T-helper 2 cell treated with Interferon-gamma antibody and Interleukin-4, amounts not matched to agents 5 μg/mL and 100 μg/mL, for 36 hours (primary cell): Measurements from ENCODE around the gene PSMD2.

Experiments
- DNase-seq: peaks from one replicate; pipeline ENCODE4 v3.0.0; 2021; ENCODE audit warnings: low spot score
- H3K27ac Mint-ChIP-seq: one replicate; pipeline ENCODE4 v1.8.0; 2021; ENCODE audit warnings: mild to moderate bottlenecking, mixed read lengths
- H3K27me3 Mint-ChIP-seq: one replicate; pipeline ENCODE4 v1.8.0; 2021; ENCODE audit warnings: low read depth, mixed read lengths
- H3K36me3 Mint-ChIP-seq: one replicate; pipeline ENCODE4 v1.8.0; 2021; ENCODE audit warnings: low read depth, mixed read lengths
- H3K4me1 Mint-ChIP-seq: one replicate; pipeline ENCODE4 v1.8.0; 2021; ENCODE audit warnings: low read depth, mixed read lengths
- H3K4me3 Mint-ChIP-seq: one replicate; pipeline ENCODE4 v1.8.0; 2022; ENCODE audit warnings: mild to moderate bottlenecking, moderate library complexity, mixed read lengths
- H3K9me3 Mint-ChIP-seq: one replicate; pipeline ENCODE4 v1.8.0; 2021; ENCODE audit warnings: mixed read lengths

Gene PSMD2

GRCh38 chr3:184344579-184345316 lies 45.7 kb downstream of the PSMD2 start:
- H3K4me3 Mint-ChIP-seq, result no peak overlapping the region
- H3K36me3 Mint-ChIP-seq, result no peaks in the 10 kb centered on the region
- peaks cover 4% of the 10 kb centered on the region for H3K4me1 Mint-ChIP-seq
- H3K27ac Mint-ChIP-seq, result no peak overlapping the region
- H3K27me3 Mint-ChIP-seq, result no peaks in the 10 kb centered on the region
- H3K9me3 Mint-ChIP-seq, result no peaks in the 10 kb centered on the region
- no peak for DNase-seq

- H3K4me3 Mint-ChIP-seq, result no peak overlapping the region
- no peaks in the 10 kb centered on the region for H3K36me3 Mint-ChIP-seq
- no peaks in the 10 kb centered on the region for H3K27me3 Mint-ChIP-seq
- H3K27ac Mint-ChIP-seq, result no peak overlapping the region
- H3K9me3 Mint-ChIP-seq, result no peaks in the 10 kb centered on the region
- DNase-seq, result no peak
- H3K4me1 Mint-ChIP-seq, result peaks cover 4% of the 10 kb centered on the region
These were observed 46.5 kb downstream of the PSMD2 start for GRCh38 chr3:184345317-184346144.

GRCh38 chr3:184346480-184347190 lies 47.6 kb downstream of the PSMD2 start:
- no peak for DNase-seq
- Mint-ChIP-seq H3K4me3 (no peak overlapping the region), H3K9me3 (no peaks in the 10 kb centered on the region), H3K4me1 (peaks cover 4% of the 10 kb centered on the region), H3K27me3 (no peaks in the 10 kb centered on the region), H3K36me3 (no peaks in the 10 kb centered on the region), H3K27ac (no peak overlapping the region)

DNA sequence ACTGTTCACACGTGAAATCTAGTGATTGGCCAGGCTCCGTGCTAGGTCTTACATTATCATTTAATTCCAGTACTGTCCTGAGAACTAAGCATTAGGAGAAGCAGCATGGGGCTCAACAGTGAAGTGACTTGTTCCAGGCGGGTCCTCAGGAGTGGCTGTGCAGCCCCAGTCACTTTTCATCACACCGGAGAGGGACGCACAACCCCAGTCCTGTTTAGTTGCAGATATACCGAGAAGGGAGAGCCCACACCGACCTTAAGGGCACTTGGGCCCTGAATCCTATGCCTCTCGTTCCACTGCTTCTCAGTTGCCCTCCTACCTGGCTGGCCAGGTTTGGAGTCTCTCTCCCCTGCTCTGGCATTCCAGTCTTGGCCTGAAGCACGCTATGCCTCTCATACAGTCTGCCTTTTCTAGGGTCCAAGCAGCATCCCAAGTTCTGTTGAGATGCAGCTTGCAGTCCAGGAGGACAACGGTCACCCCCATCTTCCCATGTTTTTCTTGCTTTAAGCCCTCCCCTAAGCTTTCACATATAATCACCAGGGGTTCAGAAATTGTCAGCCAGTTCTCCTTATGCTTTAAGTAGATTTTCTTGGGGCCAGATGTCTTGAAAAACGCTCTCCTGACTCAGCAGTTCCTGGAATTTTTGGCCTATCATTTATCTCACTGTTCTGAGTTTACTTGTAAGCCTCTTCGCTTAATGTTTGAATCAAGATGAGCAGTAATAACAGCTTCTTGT lies 48.4 kb downstream of the PSMD2 start:
- H3K9me3 Mint-ChIP-seq, result no peaks in the 10 kb centered on the region
- no peak overlapping the region for H3K27ac Mint-ChIP-seq
- peaks cover 4% of the 10 kb centered on the region for H3K4me1 Mint-ChIP-seq
- H3K36me3 Mint-ChIP-seq, result no peaks in the 10 kb centered on the region
- no peak for DNase-seq
- no peaks in the 10 kb centered on the region for H3K27me3 Mint-ChIP-seq
- H3K4me3 Mint-ChIP-seq, result no peak overlapping the region

DNA sequence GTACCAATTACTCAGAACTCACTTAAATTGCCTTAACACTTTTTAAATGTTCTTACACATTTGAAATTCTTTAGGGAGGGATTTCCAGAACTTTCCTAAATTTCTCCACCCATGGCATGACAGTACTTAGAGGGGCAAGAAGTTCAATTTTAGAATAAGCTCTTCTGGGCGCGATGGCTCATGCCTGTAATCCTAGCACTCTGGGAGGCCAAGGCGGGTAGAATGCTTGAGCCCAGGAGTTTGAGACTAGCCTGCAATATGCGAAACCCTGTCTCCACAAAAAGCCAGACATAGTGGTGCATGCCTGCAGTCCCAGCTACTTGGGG lies 49.0 kb downstream of the PSMD2 start:
- Mint-ChIP-seq H3K4me3 (no peak overlapping the region), H3K36me3 (no peaks in the 10 kb centered on the region), H3K27ac (no peak overlapping the region), H3K4me1 (peaks cover 4% of the 10 kb centered on the region), H3K27me3 (no peaks in the 10 kb centered on the region), H3K9me3 (no peaks in the 10 kb centered on the region)
- no peak for DNase-seq

- H3K27ac Mint-ChIP-seq, result no peak overlapping the region
- no peak for DNase-seq
- H3K27me3 Mint-ChIP-seq, result no peaks in the 10 kb centered on the region
- H3K4me3 Mint-ChIP-seq, result no peak overlapping the region
- no peaks in the 10 kb centered on the region for H3K36me3 Mint-ChIP-seq
- peaks cover 5% of the 10 kb centered on the region for H3K4me1 Mint-ChIP-seq
- H3K9me3 Mint-ChIP-seq, result no peaks in the 10 kb centered on the region
These were observed 50.8 kb downstream of the PSMD2 start for GRCh38 chr3:184349563-184350470.

DNA sequence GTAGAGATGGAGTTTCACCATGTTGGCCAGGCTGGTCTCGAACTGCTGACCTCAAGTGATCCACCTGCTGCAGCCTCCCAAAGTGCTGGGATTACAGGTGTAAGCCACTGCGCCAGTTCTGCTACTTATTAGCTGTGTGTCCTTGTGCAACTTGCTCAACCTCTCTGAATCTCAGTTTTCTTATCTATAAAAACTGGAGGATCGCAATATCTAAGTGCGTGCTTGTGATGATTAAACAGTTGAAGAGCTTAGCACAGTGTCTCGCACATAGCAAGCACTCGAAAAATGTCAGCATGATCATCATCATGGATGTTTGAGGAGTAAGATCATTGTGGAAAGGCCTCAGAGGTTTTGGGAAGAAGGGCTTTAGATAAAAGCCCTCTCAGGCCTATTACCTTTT lies 51.6 kb downstream of the PSMD2 start:
- H3K9me3 Mint-ChIP-seq, result no peaks in the 10 kb centered on the region
- DNase-seq, result no peak
- H3K27ac Mint-ChIP-seq, result no peak overlapping the region
- no peaks in the 10 kb centered on the region for H3K36me3 Mint-ChIP-seq
- no peak overlapping the region for H3K4me3 Mint-ChIP-seq
- no peaks in the 10 kb centered on the region for H3K27me3 Mint-ChIP-seq
- H3K4me1 Mint-ChIP-seq, result peaks cover 5% of the 10 kb centered on the region

- H3K27ac Mint-ChIP-seq, result no peak overlapping the region
These were observed 52.6 kb downstream of the PSMD2 start for GRCh38 chr3:184351511-184352148.

GRCh38 chr3:184352149-184352785 lies 53.2 kb downstream of the PSMD2 start:
- no peak overlapping the region for H3K4me3 Mint-ChIP-seq
- H3K9me3 Mint-ChIP-seq, result no peaks in the 10 kb centered on the region
- H3K27me3 Mint-ChIP-seq, result no peaks in the 10 kb centered on the region
- peaks cover 5% of the 10 kb centered on the region for H3K4me1 Mint-ChIP-seq
- no peak overlapping the region for H3K27ac Mint-ChIP-seq
- H3K36me3 Mint-ChIP-seq, result no peaks in the 10 kb centered on the region
- no peak for DNase-seq

More at GRCh38 chr3:184351511-184352148, 52.6 kb downstream of the PSMD2 start:
- no peak overlapping the region for H3K4me3 Mint-ChIP-seq
- no peaks in the 10 kb centered on the region for H3K9me3 Mint-ChIP-seq
- no peak for DNase-seq
- H3K27me3 Mint-ChIP-seq, result no peaks in the 10 kb centered on the region
- H3K4me1 Mint-ChIP-seq, result peaks cover 5% of the 10 kb centered on the region
- H3K36me3 Mint-ChIP-seq, result no peaks in the 10 kb centered on the region

- H3K27me3 Mint-ChIP-seq, result no peaks in the 10 kb centered on the region
- H3K27ac Mint-ChIP-seq, result no peak overlapping the region
- H3K4me1 Mint-ChIP-seq, result peaks cover 1% of the 10 kb centered on the region
- no peaks in the 10 kb centered on the region for H3K36me3 Mint-ChIP-seq
- no peak for DNase-seq
- no peak overlapping the region for H3K4me3 Mint-ChIP-seq
- no peaks in the 10 kb centered on the region for H3K9me3 Mint-ChIP-seq
These were observed 54.0 kb downstream of the PSMD2 start for GRCh38 chr3:184352897-184353545.

GRCh38 chr3:184353546-184353941 lies 54.5 kb downstream of the PSMD2 start:
- no peak overlapping the region for H3K4me3 Mint-ChIP-seq
- no peaks in the 10 kb centered on the region for H3K27me3 Mint-ChIP-seq
- no peaks in the 10 kb centered on the region for H3K36me3 Mint-ChIP-seq
- H3K27ac Mint-ChIP-seq, result no peak overlapping the region
- DNase-seq, result no peak
- no peaks in the 10 kb centered on the region for H3K9me3 Mint-ChIP-seq
- H3K4me1 Mint-ChIP-seq, result peaks cover 1% of the 10 kb centered on the region

DNA sequence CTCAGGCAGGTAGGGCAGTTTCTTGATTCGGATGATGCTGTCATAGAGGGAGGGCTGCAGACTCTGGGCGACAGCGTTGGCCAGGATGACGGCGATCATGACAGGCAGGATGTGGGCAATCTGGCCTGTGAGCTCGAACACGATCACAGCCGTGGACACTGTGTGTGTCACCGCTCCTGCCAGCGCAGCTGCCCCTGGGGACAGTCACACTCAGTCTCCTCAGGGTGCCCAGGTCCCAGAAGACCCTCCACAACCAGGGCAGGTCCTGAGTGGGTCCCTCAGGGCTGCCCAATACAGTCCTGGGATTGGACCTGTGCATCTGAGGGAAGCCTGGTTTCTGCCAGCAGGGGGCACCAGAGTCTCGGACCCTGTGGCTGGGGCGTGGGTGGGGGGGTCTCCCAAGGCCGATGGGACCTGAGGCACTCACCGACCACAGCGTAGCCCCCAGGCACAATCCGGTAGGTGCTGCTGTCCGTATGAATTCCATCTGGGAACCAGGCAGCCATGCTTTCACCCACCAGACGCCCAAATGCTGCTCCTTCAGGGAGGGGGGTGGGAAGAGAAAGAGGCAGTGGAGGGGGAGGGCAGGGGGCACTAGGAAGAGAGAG lies 55.2 kb downstream of the PSMD2 start:
- Mint-ChIP-seq H3K36me3 (no peaks in the 10 kb centered on the region), H3K27me3 (no peaks in the 10 kb centered on the region), H3K4me3 (no peak overlapping the region), H3K9me3 (no peaks in the 10 kb centered on the region), H3K27ac (no peak overlapping the region), H3K4me1 (peaks cover 1% of the 10 kb centered on the region)
- peak; percentile 30 for DNase-seq
